Measurements from ENCODE around the gene GLMN. TPM values are rescaled to one million over a fixed set of nuclear protein-coding genes. Genes with fewer than 3 reads are reported as not detected.
"Not testable (repeated sequence)": the region's sequence is repeated elsewhere in the genome, so short reads cannot be mapped to it uniquely, and the experiment has no call there.

The GLMN gene
- total RNA-seq, 3 donors from 2014 or later: 20.1 to 23.9 (median 23.3) TPM

GRCh38 chr1:92315766-92316599 is 17.2 kb upstream of the GLMN start:
- H3K4me1 Mint-ChIP-seq (ENCODE audit: low read depth): peaks cover 64% of the 10 kb centered on the region
- H3K36me3 Mint-ChIP-seq (ENCODE audit: insufficient read depth): peaks cover 16% of the 10 kb centered on the region
- H3K9me3 Mint-ChIP-seq: no peaks in the 10 kb centered on the region
- peak overlapping the region; percentile 19 for H3K4me3 Mint-ChIP-seq
- peak; percentile 19 for DNase-seq
- H3K27me3 Mint-ChIP-seq (ENCODE audit: low read depth): no peaks in the 10 kb centered on the region
- ATAC-seq: peak; percentile 75 to 84

DNA sequence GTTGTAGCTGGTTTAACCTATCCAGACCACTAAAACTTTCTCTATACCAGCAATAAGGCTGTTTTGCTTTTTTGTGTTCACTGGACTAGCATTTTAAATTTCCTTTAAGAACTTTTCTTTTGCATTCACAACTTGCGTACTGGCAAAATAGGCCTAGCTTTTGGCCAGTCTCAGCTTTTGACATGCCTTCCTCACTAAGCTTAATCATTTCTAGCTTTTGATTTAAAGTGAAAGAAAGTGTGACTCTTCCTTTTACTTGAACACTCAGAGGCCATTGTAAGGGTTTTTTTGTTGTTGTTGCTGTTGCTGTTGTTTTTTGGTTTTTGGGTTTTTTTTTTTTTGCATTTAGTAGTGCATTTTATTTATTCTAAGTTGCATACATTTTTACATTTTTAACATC is 15.2 kb upstream of the GLMN start:
- peaks cover 23% of the 10 kb centered on the region for H3K36me3 Mint-ChIP-seq (ENCODE audit: insufficient read depth)
- no peaks in the 10 kb centered on the region for H3K9me3 Mint-ChIP-seq
- H3K4me3 Mint-ChIP-seq: no peak overlapping the region
- H3K27me3 Mint-ChIP-seq (ENCODE audit: low read depth): no peaks in the 10 kb centered on the region
- H3K4me1 Mint-ChIP-seq (ENCODE audit: low read depth): peaks cover 63% of the 10 kb centered on the region
- no peak for ATAC-seq
- no peak for DNase-seq

- peaks cover 27% of the 10 kb centered on the region for H3K4me1 Mint-ChIP-seq (ENCODE audit: low read depth)
- peak; percentile 50 to 71 for ATAC-seq
- DNase-seq: no peak
- no peak overlapping the region for H3K4me3 Mint-ChIP-seq
- no peaks in the 10 kb centered on the region for H3K9me3 Mint-ChIP-seq
- H3K36me3 Mint-ChIP-seq (ENCODE audit: insufficient read depth): peaks cover 28% of the 10 kb centered on the region
- no peaks in the 10 kb centered on the region for H3K27me3 Mint-ChIP-seq (ENCODE audit: low read depth)
Measured at GRCh38 chr1:92310185-92310597, 11.4 kb upstream of the GLMN start.

DNA sequence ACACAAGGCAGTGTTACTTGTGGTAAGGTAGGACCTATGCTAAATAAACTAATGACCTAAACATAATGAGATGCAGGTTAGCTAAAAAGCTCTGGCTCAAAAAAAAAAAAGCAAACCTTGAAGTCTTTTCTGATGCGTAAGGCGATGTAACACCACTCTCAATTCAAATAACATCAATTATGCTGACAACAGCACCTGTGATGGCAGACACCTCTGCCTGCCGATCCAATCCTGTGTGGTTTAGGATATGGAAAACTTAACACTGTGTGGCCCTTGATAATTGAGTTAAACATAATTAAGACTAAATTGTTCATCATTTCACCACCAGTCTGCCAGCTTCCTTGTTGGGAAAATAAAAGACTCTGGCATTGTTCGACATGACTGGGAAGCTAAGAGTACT is 9.2 kb upstream of the GLMN start:
- no peak for DNase-seq
- Mint-ChIP-seq H3K27me3 (ENCODE audit: low read depth) (no peaks in the 10 kb centered on the region), H3K9me3 (no peaks in the 10 kb centered on the region), H3K4me1 (ENCODE audit: low read depth) (peaks cover 10% of the 10 kb centered on the region), H3K4me3 (no peak overlapping the region), H3K36me3 (ENCODE audit: insufficient read depth) (peaks cover 28% of the 10 kb centered on the region)
- ATAC-seq: no peak

GRCh38 chr1:92306020-92306419 is 7.2 kb upstream of the GLMN start:
- peak; percentile 30 to 35 for ATAC-seq
- H3K27me3 Mint-ChIP-seq (ENCODE audit: low read depth): no peaks in the 10 kb centered on the region
- DNase-seq: no peak
- peaks cover 24% of the 10 kb centered on the region for H3K36me3 Mint-ChIP-seq (ENCODE audit: insufficient read depth)
- no peaks in the 10 kb centered on the region for H3K9me3 Mint-ChIP-seq
- peaks cover 4% of the 10 kb centered on the region for H3K4me1 Mint-ChIP-seq (ENCODE audit: low read depth)
- no peak overlapping the region for H3K4me3 Mint-ChIP-seq

DNA sequence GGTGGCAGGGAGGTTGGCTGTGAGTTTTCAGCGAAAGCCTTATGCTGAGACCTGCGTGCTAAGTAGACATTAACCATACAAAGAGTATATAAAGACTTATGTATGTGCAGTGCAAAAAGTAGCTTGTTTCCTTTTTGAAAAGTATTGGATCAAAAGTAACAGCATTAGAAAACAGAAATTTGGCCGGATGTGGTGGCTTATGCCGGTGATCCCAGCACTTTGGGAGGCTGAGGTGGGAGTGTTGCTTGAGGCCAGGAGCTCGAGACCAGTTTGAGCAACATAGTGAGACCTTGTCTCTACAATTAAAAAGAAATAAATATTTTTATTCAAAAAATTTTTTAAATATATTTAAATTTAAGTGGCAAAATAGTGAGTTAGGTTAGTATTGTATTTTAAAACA is 2.2 kb upstream of the GLMN start:
- DNase-seq (no peak), ATAC-seq (no peak)
- no peaks in the 10 kb centered on the region for H3K9me3 Mint-ChIP-seq
- no peak overlapping the region for H3K4me3 Mint-ChIP-seq
- H3K36me3 Mint-ChIP-seq (ENCODE audit: insufficient read depth): peaks cover 26% of the 10 kb centered on the region
- H3K4me1 Mint-ChIP-seq (ENCODE audit: low read depth): peaks cover 27% of the 10 kb centered on the region
- H3K27me3 Mint-ChIP-seq (ENCODE audit: low read depth): no peaks in the 10 kb centered on the region

DNA sequence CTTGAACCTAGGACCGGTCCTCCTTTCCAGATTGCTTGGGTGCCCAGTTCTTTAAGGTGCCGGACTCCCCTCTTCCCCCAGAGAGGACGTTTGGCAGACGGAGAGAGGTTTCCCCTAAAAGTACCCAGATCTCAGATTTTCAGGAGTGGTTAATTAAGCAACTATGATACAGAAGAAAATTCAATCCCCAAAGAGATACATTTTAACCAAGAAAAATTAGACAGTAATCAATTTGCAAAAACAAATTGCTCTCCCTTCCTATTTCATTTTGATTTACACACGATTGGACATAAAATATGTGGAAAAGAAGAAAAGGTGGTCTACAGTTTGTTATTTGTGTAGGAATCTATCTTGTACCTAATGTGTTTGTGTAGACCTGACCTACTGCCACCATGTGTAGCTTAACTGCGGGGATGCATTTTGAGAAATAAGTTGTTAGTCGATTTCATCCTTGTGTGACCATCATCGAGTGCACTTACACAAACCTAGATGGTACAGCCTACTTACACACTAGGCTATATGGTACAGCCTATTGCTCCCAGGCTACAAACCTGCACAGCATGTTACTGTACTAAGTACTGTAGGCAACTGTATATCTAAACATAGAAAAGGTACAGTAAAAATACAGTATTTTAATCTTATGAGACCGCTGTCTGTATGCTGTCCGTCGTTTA is 827 bp upstream of the GLMN start:
- H3K4me1 Mint-ChIP-seq (ENCODE audit: low read depth): peaks cover 35% of the 10 kb centered on the region

DNA sequence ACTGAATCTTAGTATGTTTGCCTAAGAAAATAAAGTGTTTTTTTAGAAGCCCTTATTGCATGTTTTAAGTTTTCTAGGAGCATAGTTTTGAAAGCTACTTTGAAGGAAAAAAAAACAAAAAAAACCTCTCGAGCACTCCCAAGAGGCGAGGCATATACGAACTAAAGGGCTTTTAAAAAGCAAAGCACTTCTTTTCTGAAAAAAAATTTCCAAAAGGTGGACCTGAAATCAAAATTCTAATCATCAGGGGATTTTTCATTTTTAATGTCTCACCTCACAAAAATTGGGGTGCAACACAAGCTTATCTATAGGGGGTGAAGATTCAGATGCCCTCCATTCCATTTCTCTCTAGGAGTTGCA is 594 bp downstream of the GLMN start:
- Mint-ChIP-seq H3K4me3 (peak overlapping the region; percentile 97), H3K9me3 (no peaks in the 10 kb centered on the region), H3K27me3 (ENCODE audit: low read depth) (no peaks in the 10 kb centered on the region), H3K4me1 (ENCODE audit: low read depth) (peaks cover 38% of the 10 kb centered on the region), H3K36me3 (ENCODE audit: insufficient read depth) (peaks cover 30% of the 10 kb centered on the region)
- ATAC-seq: no peak
- DNase-seq: no peak

More for the DNA sequence above, 827 bp upstream of the GLMN start:
- Mint-ChIP-seq H3K4me3 (peak overlapping the region; percentile 97), H3K27me3 (ENCODE audit: low read depth) (no peaks in the 10 kb centered on the region), H3K36me3 (ENCODE audit: insufficient read depth) (peaks cover 28% of the 10 kb centered on the region), H3K9me3 (no peaks in the 10 kb centered on the region)
- no peak for ATAC-seq
- DNase-seq: no peak

DNA sequence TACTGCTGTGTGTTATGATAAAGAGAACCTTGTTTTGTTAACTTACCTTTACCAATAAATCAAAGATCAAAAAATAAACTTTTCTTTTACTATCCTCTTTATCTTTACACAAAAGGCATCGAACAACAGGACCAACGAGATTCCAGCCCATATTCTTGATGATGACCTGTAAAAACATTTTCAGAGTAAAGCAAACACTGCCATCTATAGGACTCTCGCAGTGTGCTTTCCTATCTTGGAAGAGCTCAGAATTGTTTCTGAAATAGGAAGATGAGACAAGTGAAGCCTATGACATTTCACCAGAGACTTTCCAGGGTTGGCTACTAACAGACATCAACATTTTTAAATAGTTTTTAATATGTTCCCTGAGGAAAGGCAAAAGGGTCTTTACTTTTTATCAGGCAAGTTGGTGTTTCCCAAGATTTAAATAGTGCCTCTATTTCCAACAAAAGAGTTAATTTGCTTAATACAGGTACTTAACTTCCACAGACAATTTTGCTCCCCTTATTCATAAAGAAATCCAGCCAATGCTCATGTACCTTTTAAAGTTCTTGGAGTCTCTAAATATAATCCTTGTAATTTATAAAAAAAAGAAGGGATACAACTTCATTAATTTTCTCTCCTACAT is 7.3 kb downstream of the GLMN start:
- Mint-ChIP-seq H3K9me3 (no peaks in the 10 kb centered on the region), H3K27me3 (ENCODE audit: low read depth) (no peaks in the 10 kb centered on the region), H3K4me1 (ENCODE audit: low read depth) (peaks cover 18% of the 10 kb centered on the region), H3K4me3 (no peak overlapping the region), H3K36me3 (ENCODE audit: insufficient read depth) (peaks cover 42% of the 10 kb centered on the region)
- ATAC-seq: peak in 1 of 2 donors; percentile 43
- DNase-seq: no peak

DNA sequence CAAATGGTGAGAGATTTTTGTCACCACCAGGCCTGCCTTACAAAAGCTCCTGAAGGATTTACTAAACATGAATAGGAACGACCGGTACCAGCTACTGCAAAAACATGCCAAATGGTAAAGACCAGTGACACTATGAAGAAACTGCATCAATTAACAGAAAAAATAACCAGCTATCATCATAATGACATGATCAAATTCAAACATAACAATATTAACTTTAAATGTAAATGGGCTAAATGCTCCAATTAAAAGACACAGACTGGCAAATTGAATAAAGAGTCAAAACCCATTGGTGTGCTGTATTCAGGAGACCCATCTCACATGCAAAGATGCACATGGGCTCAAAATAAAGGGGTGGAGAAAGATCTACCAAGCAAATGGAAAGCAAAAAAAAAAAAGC is 17.4 kb downstream of the GLMN start:
- peaks cover 77% of the 10 kb centered on the region for H3K36me3 Mint-ChIP-seq (ENCODE audit: insufficient read depth)
- not testable (repeated sequence) for DNase-seq; ATAC-seq; H3K4me1 Mint-ChIP-seq (ENCODE audit: low read depth); H3K27me3 Mint-ChIP-seq (ENCODE audit: low read depth); H3K4me3 Mint-ChIP-seq; H3K9me3 Mint-ChIP-seq

DNA sequence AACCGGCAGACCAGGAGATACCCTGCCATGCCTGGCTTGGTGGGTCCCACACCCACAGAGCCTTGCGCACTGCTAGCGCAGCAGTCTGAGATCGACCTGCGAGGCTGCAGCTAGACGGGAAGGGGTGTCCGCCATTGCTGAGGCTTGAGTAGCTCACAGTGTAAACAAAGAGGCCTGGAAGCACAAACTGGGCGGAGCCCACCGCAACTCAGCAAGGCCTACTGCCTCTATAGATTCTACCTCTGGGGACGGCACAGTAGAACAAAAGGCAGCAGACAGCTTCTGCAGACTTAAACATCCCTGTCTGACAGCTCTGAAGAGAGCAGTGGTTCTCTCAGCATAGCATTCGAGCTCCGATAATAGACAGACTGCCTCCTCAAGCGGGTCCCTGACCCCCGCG is 19.0 kb downstream of the GLMN start:
- not testable (repeated sequence) for H3K4me3 Mint-ChIP-seq; DNase-seq; H3K9me3 Mint-ChIP-seq; H3K27me3 Mint-ChIP-seq (ENCODE audit: low read depth); ATAC-seq; H3K4me1 Mint-ChIP-seq (ENCODE audit: low read depth)
- peaks cover 78% of the 10 kb centered on the region for H3K36me3 Mint-ChIP-seq (ENCODE audit: insufficient read depth)

DNA sequence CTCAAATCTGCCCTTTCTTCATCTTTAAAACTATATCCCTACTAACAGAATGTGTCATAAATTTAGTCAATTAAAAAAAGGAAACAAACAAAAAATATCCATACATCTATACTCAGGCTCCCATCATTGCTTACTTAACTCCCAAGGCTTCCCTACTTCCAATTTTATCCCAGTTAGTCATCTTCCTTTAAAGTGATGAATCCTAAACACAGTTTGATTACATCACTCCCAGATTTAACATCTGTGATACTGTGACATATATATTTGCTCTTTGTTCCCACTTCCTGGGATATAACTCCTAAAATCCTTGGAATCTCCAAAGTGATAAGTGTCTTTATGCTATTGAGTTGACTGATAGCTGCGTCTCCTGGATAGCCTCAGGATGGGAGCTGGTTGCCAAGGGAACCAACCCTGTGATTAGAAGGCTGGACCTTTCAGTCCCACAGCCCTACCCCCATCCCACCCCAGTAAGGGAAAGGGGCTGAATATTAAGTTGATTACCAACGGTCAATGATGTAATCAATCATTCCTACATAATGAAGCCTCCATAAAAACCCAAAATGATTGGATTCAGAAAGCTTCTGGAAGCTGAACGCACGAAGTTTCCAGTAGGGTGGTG is 21.6 kb downstream of the GLMN start:
- Mint-ChIP-seq H3K36me3 (ENCODE audit: insufficient read depth) (peaks cover 69% of the 10 kb centered on the region), H3K4me1 (ENCODE audit: low read depth) (peaks cover 4% of the 10 kb centered on the region), H3K4me3 (no peak overlapping the region), H3K27me3 (ENCODE audit: low read depth) (no peaks in the 10 kb centered on the region), H3K9me3 (no peaks in the 10 kb centered on the region)
- no peak for ATAC-seq
- DNase-seq: no peak

GRCh38 chr1:92276082-92276481 is 22.7 kb downstream of the GLMN start:
- DNase-seq (no peak), ATAC-seq (no peak)
- Mint-ChIP-seq H3K4me3 (no peak overlapping the region), H3K27me3 (ENCODE audit: low read depth) (no peaks in the 10 kb centered on the region), H3K4me1 (ENCODE audit: low read depth) (peaks cover 1% of the 10 kb centered on the region), H3K36me3 (ENCODE audit: insufficient read depth) (peaks cover 63% of the 10 kb centered on the region), H3K9me3 (no peaks in the 10 kb centered on the region)

DNA sequence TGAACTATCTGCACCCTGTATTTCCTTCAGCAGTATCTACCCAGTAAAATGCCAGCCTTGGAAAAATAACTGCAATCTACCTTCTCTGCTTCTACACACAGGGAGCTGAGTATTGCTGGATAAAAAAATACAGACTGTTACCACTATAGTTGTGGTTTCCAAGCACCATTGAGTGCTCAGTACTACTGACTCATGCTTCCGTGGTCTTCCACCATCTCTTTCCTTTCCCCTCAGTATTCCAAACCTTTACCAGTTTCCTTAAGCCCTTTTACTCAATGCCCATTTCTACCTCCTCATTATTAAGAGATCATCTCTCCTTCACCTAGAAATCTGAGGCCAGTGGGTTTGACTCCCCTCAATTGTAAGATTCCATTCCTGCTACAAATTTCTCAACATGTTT is 23.8 kb downstream of the GLMN start:
- peaks cover 54% of the 10 kb centered on the region for H3K36me3 Mint-ChIP-seq (ENCODE audit: insufficient read depth)
- DNase-seq (no peak), ATAC-seq (no peak)
- no peaks in the 10 kb centered on the region for H3K27me3 Mint-ChIP-seq (ENCODE audit: low read depth)
- H3K4me1 Mint-ChIP-seq (ENCODE audit: low read depth): peaks cover 1% of the 10 kb centered on the region
- no peaks in the 10 kb centered on the region for H3K9me3 Mint-ChIP-seq
- no peak overlapping the region for H3K4me3 Mint-ChIP-seq

All from activated T-cell treated with anti-CD3 and anti-CD28 coated beads, Interleukin-2, amount 50 U/mL, for 4 hours (primary cell).